ENCODE results near the gene GPR142. TPM values are rescaled to one million over a fixed set of nuclear protein-coding genes. Genes with fewer than 3 reads are reported as not detected.

Gene GPR142
- total and polyA plus RNA-seq, 2 donors (not counting 3 experiments of a cell fraction or from before 2014, with no cell fraction given): not detected

- TF ChIP-seq MAX (IDR thresholded peaks at IDR 0.05; ENCODE audit: insufficient read depth, insufficient read length) (no peak), FOS (IDR thresholded peaks at IDR 0.05; ENCODE audit: borderline replicate concordance, insufficient read depth, low read length) (no peak), MYC (IDR thresholded peaks at IDR 0.05; ENCODE audit: low read depth, low read length) (no peak), JUN (IDR thresholded peaks at IDR 0.05; ENCODE audit: borderline replicate concordance, insufficient read depth, insufficient read length, low read depth) (no peak), EZH2 (IDR thresholded peaks at IDR 0.05; ENCODE audit: borderline replicate concordance, low read depth, low read length, severe bottlenecking) (no peak), POLR2A (IDR thresholded peaks at IDR 0.05; ENCODE audit: low read depth, low read length) (no peak), POLR2AphosphoS5 (IDR thresholded peaks at IDR 0.05; ENCODE audit: insufficient read depth, low read depth, low read length) (no peak), GATA2 (IDR thresholded peaks at IDR 0.05; ENCODE audit: insufficient read depth, insufficient read length, low read depth, low read length) (no peak), CTCF (IDR thresholded peaks at IDR 0.05; ENCODE audit: extremely low read depth in 1 of 2, insufficient read depth in 1 of 2, low read depth in 1 of 2, low read length in 2 of 2) (no peak)
- dilution Hi-C loops (cut with MboI; ENCODE audit: extremely low pct_ligation_motif_present, low sequenced_read_pairs): no loop called here
- CTCF ChIA-PET: interaction anchor here (1.4 to 4.9 kb wide), 2 partner anchors 8 to 87 kb away, joined by 5 to 64 read pairs; no protein-coding TSS in a partner anchor
Observed at GRCh38 chr17:74371653-74372147, 4.4 kb downstream of the GPR142 start.

More at GRCh38 chr17:74371653-74372147, 4.4 kb downstream of the GPR142 start:
- no TSS peak for BruUV-seq (replicated peaks)
- DNase-seq (ENCODE audit: low read depth, low spot score): no peak
- no peaks in the 10 kb centered on the region for H3K9me3 ChIP-seq (replicated peaks; ENCODE audit: control insufficient read depth, insufficient read depth, low read length)
- no peaks in the 10 kb centered on the region for H3K79me2 ChIP-seq (ENCODE audit: control insufficient read depth, insufficient read depth, low read length)
- H3K4me1 ChIP-seq (ENCODE audit: control insufficient read depth, extremely low read depth, insufficient read depth, low read length): no peaks in the 10 kb centered on the region
- H4K20me1 ChIP-seq (replicated peaks; ENCODE audit: control insufficient read depth, extremely low read depth, insufficient read depth, low read length): no peaks in the 10 kb centered on the region
- POLR2A ChIA-PET: no interaction called here
- H2AFZ ChIP-seq (ENCODE audit: low read depth, low read length): no peak overlapping the region
- H3K4me2 ChIP-seq (ENCODE audit: insufficient read depth, low read length): no peak overlapping the region
- no peak overlapping the region for H3K27ac ChIP-seq (ENCODE audit: insufficient read depth, low read depth, low read length)
- intact Hi-C loops (cut with micrococcal nuclease): no loop called here
- H3K36me3 ChIP-seq (ENCODE audit: control insufficient read depth in 2 of 2, extremely low read depth in 1 of 2, insufficient read depth in 2 of 2, low read length in 2 of 2): no peaks in the 10 kb centered on the region
- no peak overlapping the region for H3K4me3 ChIP-seq (replicated peaks in 1 of 3; ENCODE audit: insufficient read depth in 1 of 3, low read depth in 1 of 3, low read length in 3 of 3)
- no peak overlapping the region for H3K9ac ChIP-seq (replicated peaks; ENCODE audit: extremely low read depth, insufficient read depth, low read length)
- H3K9me1 ChIP-seq (replicated peaks; ENCODE audit: control insufficient read depth, extremely low read depth, insufficient read depth, low read length): no peaks in the 10 kb centered on the region
- FAIRE-seq: no peak
- H3K27me3 ChIP-seq (ENCODE audit: control insufficient read depth in 2 of 2, insufficient read depth in 2 of 2, low read length in 2 of 2): no peaks in the 10 kb centered on the region
